Measurements from ENCODE around the gene RNF144B. TPM values are rescaled to one million over a fixed set of nuclear protein-coding genes. Genes with fewer than 3 reads are reported as not detected.

The RNF144B gene
- polyA plus RNA-seq, 3 donors, result 25.6 to 31.0 (median 27.9) TPM

- H3K4me3 ChIP-seq (replicated peaks in 1 of 3; ENCODE audit: low read depth in 2 of 3, low read length in 3 of 3), result no peak overlapping the region
- no peak overlapping the region for H3K4me2 ChIP-seq (replicated peaks; ENCODE audit: extremely low read depth, low read length, poor library complexity, severe bottlenecking)
- no peaks in the 10 kb centered on the region for H4K20me1 ChIP-seq (ENCODE audit: insufficient read depth, low read length)
- no peak for DNase-seq
- peaks cover 16 to 17% of the 10 kb centered on the region in 2 donors for H3K4me1 ChIP-seq (ENCODE audit: control insufficient read depth in 1 of 2, insufficient read depth in 2 of 2, low read length in 2 of 2)
- WGBS (ENCODE audit: insufficient coverage), result no CpG with 5 or more reads among the region's 2 CpGs
- Mint-ChIP-seq H3K36me3 (no peaks in the 10 kb centered on the region), H3K4me1 (peaks cover 18% of the 10 kb centered on the region), H3K9me3 (peaks cover 0 to 4% (median 0%) of the 10 kb centered on the region in 7 donors), H3K27me3 (ENCODE audit: low read depth in 3 of 3) (peaks cover 0 to 3% (median 0%) of the 10 kb centered on the region in 3 donors), H3K4me3 (no peak overlapping the region), H3K27ac (no peak overlapping the region)
- H3K36me3 ChIP-seq (replicated peaks in 1 of 2; ENCODE audit: control insufficient read depth in 1 of 2, insufficient read depth in 2 of 2, low read length in 2 of 2), result no peaks in the 10 kb centered on the region
- H2AFZ ChIP-seq (ENCODE audit: insufficient read depth, low read depth, low read length, poor library complexity, severe bottlenecking), result no peak overlapping the region
- no peaks in the 10 kb centered on the region for H3K79me2 ChIP-seq (ENCODE audit: insufficient read depth, low read length)
- intact Hi-C loops (cut with micrococcal nuclease), result no loop called here
- no peak overlapping the region for H3K9ac ChIP-seq (ENCODE audit: insufficient read depth, low read length, poor library complexity, severe bottlenecking)
- H3K27ac ChIP-seq (ENCODE audit: low read depth in 1 of 2, low read length in 2 of 2), result no peak overlapping the region
- no peaks in the 10 kb centered on the region for H3K9me3 ChIP-seq (replicated peaks in 1 of 2; ENCODE audit: control insufficient read depth in 1 of 2, insufficient read depth in 1 of 2, low read length in 2 of 2)
- TF ChIP-seq CTCF (IDR thresholded peaks at IDR 0.05), result no peak
- H3K27me3 ChIP-seq (ENCODE audit: control insufficient read depth in 2 of 2, insufficient read depth in 2 of 2, low read length in 2 of 2), result no peaks in the 10 kb centered on the region
Observed at GRCh38 chr6:18347866-18348265, 39.3 kb upstream of the RNF144B start.

GRCh38 chr6:18349386-18349785, 37.8 kb upstream of the RNF144B start:
- Histone ChIP-seq H3K27ac (ENCODE audit: low read depth in 1 of 2, low read length in 2 of 2) (no peak overlapping the region), H3K36me3 (replicated peaks in 1 of 2; ENCODE audit: control insufficient read depth in 1 of 2, insufficient read depth in 2 of 2, low read length in 2 of 2) (no peaks in the 10 kb centered on the region), H3K27me3 (ENCODE audit: control insufficient read depth in 2 of 2, insufficient read depth in 2 of 2, low read length in 2 of 2) (no peaks in the 10 kb centered on the region), H3K4me3 (replicated peaks in 1 of 3; ENCODE audit: low read depth in 2 of 3, low read length in 3 of 3) (no peak overlapping the region), H4K20me1 (ENCODE audit: insufficient read depth, low read length) (no peaks in the 10 kb centered on the region), H3K9me3 (replicated peaks in 1 of 2; ENCODE audit: control insufficient read depth in 1 of 2, insufficient read depth in 1 of 2, low read length in 2 of 2) (no peaks in the 10 kb centered on the region), H2AFZ (ENCODE audit: insufficient read depth, low read depth, low read length, poor library complexity, severe bottlenecking) (no peak overlapping the region), H3K4me2 (replicated peaks; ENCODE audit: extremely low read depth, low read length, poor library complexity, severe bottlenecking) (no peak overlapping the region), H3K9ac (ENCODE audit: insufficient read depth, low read length, poor library complexity, severe bottlenecking) (no peak overlapping the region), H3K4me1 (ENCODE audit: control insufficient read depth in 1 of 2, insufficient read depth in 2 of 2, low read length in 2 of 2) (peaks cover 16 to 17% of the 10 kb centered on the region in 2 donors), H3K79me2 (ENCODE audit: insufficient read depth, low read length) (no peaks in the 10 kb centered on the region)
- Mint-ChIP-seq H3K36me3 (no peaks in the 10 kb centered on the region), H3K4me3 (no peak overlapping the region), H3K27me3 (ENCODE audit: low read depth in 3 of 3) (peaks cover 0 to 3% (median 0%) of the 10 kb centered on the region in 3 donors), H3K9me3 (peaks cover 0 to 4% (median 0%) of the 10 kb centered on the region in 7 donors), H3K4me1 (peaks cover 16% of the 10 kb centered on the region), H3K27ac (no peak overlapping the region)
- intact Hi-C loops (cut with micrococcal nuclease), result no loop called here
- DNase-seq, result peak in 1 of 3 donors; percentile 21
- no peak for TF ChIP-seq CTCF (IDR thresholded peaks at IDR 0.05)
